Sciatic nerve (tissue), 2 donors: Measurements from ENCODE around the gene ATXN2. TPM values are rescaled to one million over a fixed set of nuclear protein-coding genes. Genes with fewer than 3 reads are reported as not detected.

Experiments
- ATAC-seq: fragments of 200-7000 bp; cut with Tn5 transposase; one replicate; pipeline ENCODE4 v1.9.1; 2020; ENCODE audit warnings: mild to moderate bottlenecking, moderate library complexity
- DNase-seq: peaks from one replicate; pipeline ENCODE4 v3.0.0-alpha.2; 2020; ENCODE audit warnings: low spot score
- intact Hi-C: fragments of 100-400 bp; cut with DNase I; formaldehyde crosslinking; loops from one replicate; pipeline ENCODE4 v1.14.2; 2022
- total RNA-seq: library from RNA; stranded (reverse); fragmentation: NEBNext Ultra II Directional; extraction: Animal tissue kit (Norgen Biotek cat#: 25700); gene quantifications from one replicate; pipeline ENCODE4 v1.2.1, GENCODE V29; 2021
- donor health status: DM: no; HTN: no; CAD: no.
- donor health status: DM: no; HTN: no; CAD: no.

The ATXN2 gene
- total RNA-seq, 1 donor from 2014 or later, result 105 TPM

DNA sequence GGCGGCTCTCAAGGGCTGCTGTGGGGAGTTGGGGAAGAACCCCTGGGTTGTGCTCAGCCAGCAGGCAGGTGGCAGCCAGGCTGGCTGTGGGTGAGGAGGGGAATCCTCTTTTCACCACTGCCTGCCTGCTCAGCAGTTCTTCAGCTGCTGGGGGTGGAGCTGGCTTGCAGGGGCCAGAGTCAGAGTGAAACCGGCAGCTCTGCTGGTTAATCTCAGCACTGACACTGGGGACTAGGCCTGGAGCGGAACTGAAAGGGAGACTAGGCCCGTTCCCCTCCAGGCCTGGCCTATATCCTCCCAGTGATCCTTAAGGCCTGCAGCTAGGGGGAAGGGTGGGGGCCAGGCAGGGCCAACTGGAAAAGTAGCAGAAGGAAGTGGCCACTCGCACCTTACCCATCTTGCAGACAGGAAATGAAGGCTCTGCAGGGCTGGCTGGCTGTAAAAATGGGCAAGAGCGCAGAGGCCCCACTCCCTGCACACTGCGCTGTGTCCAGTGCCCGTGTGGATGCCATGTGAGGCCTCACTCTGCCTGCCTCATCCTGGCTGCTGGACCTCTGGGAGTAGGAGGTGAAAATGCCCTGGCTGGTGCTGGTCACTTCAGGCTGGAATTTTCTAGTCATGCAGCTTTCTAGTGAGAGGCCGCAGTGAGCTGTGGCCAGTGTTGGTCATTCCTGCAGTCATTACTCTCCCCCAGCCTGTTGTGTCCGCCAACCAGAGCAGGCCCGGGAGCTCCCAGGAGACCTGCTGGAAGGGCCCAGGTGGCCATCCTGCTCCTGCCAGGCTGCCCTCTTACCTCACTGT, 154.0 kb downstream of the ATXN2 start:
- DNase-seq (peak; percentile 73), ATAC-seq (peak; percentile 77)
- intact Hi-C loops, result no loop called here

DNA sequence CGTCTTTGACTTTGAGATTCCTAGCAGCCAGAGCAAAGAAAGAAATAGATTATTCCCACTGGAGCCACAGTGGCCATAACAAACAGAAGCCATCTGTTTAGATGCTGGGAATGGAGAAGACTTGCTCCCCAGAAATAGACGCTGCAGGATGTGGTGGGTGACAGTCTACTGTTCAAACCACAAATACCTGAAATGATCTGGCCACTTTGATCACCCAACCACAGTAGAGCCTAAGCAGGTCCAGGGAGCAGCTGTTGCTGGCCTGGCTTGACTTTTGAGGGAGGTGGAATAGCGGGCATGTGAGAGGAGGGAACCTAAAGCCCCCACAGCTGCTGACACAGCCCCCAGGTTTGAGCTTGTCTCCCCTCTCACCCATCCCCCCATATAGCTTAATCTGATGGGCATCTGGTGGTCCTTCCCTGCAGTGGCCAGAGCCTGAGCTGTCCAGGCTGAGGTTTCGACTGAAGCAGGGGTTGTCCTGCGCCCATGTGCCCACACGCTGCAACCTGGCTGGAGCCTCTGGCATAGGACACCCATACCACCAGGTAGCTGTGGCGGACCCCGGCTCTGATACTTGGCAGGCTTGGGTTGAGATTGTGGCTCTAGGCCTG, 154.7 kb downstream of the ATXN2 start:
- DNase-seq, result no peak
- ATAC-seq, result no peak
- intact Hi-C loops, result no loop called here

DNA sequence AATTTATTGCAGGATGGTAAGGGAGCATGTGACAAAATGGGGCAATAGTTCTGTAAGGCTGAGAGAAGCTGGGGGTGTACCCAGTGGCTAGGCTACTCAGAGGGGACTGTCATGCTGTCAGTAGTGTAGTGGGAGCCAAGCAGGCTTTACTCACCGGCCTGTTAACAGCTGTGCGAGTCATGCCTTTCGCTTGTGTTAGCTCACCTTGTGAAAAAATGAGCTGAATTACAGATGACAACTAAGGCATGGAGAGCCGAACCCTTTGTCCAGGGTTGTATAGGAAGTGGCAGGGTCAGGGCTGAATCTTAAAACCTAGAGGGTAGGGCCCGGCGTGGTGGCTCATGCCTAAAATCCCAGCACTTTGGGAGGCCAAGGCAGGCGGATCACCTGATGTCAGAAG, 155.5 kb downstream of the ATXN2 start:
- intact Hi-C loops, result no loop called here
- no peak for ATAC-seq

DNA sequence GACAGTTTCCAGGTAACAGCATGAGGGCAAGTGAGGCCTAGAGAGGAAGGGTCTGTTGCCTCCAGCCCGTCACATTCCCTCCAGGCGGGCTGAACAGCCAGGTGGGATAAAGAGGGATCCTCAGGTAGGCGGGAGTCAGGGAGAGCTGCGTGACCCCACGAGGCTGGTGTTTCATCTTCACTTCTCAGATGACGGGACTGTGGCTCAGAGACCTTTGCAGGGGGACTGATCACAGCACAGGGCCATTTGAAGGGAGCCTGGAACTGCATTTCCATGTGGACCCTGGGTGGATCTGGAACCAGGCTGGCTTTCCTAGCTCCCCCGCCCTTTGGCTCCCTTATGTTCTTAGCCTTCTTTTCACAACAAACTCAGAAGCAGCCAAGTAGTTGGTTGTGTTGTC, 156.0 kb downstream of the ATXN2 start:
- intact Hi-C loops, result no loop called here
- DNase-seq, result peak; percentile 42
- no peak for ATAC-seq

More for the DNA sequence above, 155.5 kb downstream of the ATXN2 start:
- peak; percentile 50 for DNase-seq

DNA sequence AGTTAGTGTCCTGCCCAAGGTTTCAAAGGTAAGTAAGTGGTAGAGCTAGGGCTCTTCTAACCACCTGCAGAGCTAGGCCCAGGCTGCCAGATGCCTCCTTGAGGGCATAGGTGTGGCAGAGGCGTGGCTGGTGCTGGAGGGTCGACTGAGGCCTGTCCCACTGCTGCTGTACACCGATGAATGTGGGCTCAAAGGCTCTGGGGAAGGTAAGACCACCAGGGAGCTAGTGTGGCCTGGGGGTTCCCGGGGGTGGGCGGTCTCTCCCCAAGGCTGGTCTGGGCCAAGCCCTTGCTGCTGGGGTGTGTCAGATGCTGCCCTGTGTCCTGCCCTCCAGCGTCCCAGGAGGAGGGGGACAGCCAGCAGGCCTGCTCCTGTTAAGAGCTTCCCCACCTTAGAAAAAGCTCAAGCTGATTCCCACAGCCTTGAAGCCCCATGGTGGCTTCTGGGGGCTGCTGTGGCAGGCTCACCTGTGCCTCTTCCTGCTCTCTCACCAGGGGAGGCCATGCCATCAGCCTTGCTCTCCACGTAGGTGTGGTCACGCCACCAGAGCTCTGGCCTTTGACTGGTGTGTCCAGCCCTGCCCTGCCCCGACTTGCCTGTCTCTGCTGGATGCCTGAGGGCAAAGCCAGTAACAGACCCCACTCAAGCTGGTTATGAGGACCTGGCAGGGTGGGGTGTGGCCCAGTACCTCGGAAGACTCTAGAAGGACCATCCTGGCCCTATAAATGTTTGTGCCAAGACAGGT, 156.6 kb downstream of the ATXN2 start:
- peak; percentile 56 for DNase-seq
- no peak for ATAC-seq
- intact Hi-C loops, result no loop called here

DNA sequence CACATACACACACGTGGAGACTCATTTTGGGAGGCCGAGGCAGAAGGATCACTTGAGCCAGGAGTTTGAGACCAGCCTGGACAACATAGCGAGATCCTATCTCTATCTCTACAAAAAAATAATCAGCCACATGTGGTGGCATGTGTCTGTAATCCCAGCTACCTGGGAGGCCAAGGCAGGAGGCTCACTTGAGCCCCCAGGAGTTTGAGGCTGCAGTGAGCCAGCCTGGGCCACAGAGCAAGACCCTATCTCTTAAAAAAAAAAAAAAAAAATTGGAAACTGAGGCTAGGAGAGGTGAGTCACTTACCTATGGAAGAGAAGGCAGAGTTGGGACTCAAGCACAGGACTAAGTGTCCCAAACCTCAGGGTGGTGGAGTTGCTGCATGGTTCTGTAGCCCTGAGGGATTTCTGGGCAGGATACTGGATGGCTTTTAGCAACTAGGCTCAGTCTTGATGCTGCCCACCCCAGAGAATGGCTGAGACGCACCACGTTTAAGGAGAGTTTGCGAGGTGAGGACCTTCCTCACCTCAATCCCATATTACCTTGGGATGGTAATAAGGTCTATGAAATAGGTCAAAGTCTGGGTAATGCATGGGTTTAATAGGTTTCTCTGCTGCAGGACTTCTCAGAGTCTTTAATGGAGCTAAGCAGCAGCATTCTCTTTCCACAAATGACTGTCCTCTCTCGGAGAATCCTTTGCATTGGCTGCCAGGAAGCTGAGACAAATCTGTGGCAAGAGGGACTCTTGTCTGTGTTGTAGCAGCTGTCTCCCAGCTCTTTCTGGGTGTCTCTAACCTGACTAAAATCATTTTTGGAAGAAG, 157.8 kb downstream of the ATXN2 start:
- intact Hi-C loops, result no loop called here
- DNase-seq (peak; percentile 22), ATAC-seq (no peak)

DNA sequence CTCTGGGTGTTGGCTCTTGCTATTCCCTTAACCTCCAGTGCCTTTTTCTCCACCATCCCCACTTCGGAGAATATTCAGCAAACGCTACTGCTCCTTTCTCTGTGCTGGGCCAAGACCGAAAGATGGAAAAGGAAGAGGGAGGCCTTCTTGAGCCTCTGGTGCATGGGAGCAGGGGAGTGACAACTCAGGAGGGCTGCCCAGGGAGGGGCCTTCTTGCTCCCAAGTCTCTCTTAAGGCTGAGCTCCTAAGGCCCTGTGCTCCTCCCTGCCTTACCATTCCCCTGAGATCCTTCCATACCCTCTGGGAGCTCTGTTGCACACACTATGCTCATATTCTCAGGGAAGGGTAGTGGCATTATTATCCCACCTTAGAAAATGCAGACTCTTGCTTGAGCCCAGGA, 158.5 kb downstream of the ATXN2 start:
- intact Hi-C loops, result no loop called here
- DNase-seq (peak; percentile 28), ATAC-seq (no peak)

DNA sequence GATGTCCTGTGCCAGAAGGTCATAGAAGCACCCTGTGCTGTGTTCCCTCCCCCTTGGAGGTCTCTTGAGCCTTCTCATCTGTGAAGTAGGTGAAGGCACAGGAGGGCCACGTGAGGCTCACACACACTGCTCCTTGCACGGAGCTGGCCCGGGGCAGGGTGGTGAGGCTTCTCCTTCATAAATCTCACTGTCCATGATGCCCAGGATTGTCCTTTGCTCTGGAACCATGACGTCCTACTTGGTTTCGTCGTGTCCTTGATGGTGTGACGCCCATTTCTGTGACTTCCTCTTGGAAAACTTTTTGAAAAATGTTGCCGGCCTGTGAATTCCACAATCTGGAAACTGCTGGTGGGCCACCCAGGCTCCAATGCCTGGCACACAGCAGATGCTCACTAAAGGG, 159.0 kb downstream of the ATXN2 start:
- intact Hi-C loops, result no loop called here
- DNase-seq (peak; percentile 52), ATAC-seq (no peak)

DNA sequence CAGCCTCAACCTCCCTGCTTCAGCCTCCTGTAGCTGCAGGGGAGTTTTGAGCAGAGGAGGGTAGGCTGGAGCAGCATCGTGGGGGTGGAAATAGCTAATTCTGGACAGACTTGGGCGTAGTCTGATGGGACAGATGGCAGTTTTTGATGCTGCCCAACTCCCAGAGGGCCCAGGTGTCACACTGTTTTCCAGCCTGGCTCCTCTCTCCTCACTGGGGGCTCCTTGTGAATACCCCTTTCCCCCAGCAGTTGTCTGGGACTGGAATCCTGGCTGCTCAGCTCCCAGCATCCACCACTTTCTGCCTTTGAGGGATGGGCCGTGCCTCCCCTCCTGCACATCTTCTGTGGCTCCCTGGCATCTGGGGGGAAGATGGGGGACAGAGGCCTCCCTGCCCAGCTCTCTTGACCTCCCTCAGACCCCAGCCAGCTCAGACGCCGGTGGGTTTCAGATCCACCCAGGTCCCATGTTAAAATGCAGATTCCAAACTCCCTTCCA, 159.4 kb downstream of the ATXN2 start:
- no peak for ATAC-seq
- intact Hi-C loops, result no loop called here
- peak; percentile 49 for DNase-seq

DNA sequence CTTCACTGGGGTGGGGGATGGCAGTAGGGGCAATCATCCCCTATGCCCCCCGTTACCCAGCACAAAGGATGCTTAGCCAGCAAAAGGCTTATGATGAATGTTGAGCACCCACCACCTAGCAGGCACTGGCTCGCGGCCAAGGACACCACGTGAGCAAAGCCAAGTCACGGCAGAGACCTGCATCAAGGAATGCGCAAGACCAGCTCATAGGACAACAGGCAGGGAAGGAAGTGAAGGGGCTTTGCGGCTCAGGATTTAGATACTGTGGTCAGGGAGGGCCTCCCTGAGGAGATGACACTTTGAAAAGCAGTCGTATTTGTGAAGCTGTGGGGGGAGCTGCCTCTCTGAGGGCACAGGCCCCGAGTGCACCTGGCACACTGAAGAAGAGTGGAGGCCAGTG, 160.6 kb downstream of the ATXN2 start:
- no peak for DNase-seq
- ATAC-seq, result no peak
- intact Hi-C loops, result no loop called here

DNA sequence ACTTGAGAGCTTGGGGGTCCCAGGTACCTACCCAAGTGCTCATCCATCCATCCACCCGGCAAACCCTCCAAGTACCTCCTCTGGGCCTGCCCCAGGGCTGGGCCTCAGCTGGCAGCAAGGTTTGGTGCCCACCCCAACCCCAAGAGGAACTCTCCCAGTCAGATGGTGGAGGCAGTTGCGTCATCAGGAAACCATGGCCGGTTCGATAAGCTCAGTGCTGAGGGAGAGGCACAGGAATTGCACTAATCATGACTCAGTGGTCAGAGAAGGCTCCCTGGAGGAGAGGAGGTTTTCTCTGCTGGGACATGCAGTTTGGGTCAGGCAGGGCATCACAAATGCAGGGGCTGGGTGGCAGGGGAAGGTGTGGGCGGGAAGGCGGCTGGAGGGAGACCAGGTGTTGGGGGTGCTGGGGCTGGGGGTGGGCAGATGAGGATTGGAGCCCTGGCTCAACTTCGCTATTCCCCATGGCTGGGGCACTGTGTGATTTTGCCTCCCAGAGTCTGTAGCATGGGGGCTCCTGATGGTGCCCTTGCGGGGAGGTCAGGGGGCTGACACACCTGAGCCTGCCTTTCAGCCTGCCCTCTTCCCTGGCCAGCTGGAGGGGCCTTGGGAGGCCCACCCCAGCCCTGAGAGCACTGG, 161.2 kb downstream of the ATXN2 start:
- DNase-seq (no peak), ATAC-seq (peak; percentile 31)
- intact Hi-C loops, result no loop called here

DNA sequence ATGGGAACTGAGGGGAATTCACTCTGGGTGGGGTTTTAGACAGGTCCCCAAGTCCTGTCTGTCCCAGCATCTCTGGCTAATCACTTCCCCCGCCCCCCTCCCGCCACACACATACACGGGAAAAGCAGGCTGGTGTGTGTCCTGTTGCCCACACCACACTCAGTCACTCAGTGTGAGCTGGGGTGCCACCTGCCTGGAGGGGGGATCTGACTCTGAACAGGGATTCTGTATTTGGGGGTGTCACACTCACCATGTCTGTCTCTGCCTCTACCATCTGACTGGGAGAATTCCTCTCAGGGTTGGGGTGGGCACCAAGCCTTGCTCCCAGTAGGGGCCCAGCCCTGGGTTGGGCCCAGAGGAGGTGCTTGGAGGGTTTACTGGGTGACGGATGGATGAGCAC, 162.3 kb downstream of the ATXN2 start:
- intact Hi-C loops, result no loop called here
- ATAC-seq, result no peak

DNA sequence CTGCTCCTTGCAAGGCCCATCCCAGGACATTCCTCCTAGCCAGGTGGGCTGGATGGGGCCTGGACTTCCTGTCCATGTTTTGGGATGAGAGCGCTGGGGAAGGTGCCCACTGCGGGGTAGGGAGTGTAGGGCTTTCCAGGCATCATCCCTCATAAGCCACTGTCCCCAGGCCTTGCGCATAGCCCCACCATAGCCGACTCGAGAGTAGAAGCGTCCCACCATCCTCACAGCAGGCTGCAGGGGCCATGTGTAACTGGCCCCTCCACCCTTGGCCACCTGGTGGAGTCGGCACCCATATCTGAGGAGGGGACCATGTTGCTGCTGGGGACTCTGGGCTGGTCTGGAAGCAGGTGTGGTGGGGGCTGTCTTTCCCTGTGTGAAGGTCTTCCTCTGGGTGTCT, 162.8 kb downstream of the ATXN2 start:
- ATAC-seq (no peak), DNase-seq (no peak)
- intact Hi-C loops, result no loop called here

More for the DNA sequence above, 162.3 kb downstream of the ATXN2 start:
- DNase-seq, result no peak

DNA sequence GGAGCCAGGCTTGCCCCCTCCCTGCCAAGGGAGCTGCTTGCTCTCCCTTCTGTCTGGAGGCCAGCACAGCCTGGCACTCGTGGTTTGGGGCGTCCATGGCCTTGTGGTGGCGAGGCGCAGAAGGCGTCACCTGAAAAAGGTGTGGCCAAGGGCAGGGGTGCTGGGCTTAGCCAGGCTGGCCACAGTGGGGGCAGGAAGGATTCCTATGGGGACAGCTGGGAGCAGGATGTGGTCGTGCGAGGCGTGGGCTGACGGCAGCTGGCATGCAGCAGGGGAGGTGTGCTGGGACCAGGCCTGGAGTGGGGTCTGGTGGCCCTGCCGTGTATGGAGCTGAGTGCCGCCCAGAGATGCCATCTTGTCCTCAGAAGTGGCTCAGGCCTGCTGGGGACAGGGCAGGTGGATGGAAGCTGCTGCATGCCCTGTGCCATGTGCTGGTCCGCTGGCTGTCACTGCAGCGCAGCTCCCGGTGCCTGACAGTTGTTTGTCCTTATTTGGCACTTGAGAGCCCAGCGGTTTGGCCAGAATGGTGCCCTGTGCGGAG, 163.4 kb downstream of the ATXN2 start:
- ATAC-seq, result no peak
- intact Hi-C loops, result no loop called here
- DNase-seq, result no peak

DNA sequence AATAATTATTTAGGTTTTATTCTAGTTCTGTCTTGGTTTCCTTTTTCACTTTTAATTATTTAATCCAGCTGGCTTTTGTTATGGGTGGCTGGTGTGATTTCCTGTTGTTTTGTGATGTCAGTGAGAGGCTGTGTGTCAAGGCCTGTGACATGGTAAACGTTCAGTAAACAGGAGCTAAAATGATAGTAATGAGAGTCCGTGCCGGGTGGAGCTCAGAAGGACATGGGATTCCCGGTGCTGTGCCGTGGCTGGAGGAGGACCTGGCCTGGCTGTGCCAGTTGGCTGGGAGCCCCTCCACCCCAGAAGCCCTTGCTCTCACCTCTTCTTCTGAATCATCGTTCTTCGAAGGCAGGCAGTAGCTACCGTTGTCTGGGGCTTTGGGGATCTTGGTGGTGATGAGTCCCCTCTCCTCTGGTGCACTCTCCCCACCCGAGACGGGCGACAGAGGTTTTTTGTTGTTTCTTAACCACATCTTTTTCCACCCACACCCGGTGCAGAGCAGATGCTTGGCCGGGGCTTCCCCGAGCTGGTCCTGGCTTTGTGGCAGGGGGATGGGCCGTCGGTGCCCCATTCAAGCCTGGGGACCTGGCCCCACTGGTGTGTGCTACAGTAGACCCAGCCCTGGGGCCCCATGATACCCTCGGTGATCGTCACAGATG, 164.3 kb downstream of the ATXN2 start:
- peak; percentile 69 for ATAC-seq
- intact Hi-C loops, result no loop called here
- DNase-seq, result no peak

DNA sequence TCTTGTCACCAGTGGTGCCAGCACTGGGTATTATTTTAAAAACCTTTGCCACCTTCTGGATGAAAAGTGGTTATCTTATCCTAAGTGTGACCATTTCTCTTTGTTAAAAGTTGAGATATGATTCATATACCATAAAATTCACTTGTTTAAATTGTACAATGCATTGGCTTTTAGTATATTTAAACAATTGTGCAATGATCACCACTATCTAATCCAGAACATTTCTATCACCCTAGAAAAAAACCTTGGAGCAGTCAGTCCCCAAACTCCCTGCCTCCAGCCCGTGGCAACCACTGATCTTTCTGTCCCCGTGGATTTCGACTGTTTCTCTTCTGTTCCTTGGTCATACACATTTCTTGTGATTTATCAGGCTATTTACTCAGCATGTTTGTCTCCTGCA, 165.1 kb downstream of the ATXN2 start:
- intact Hi-C loops, result no loop called here
- ATAC-seq, result no peak
- no peak for DNase-seq

DNA sequence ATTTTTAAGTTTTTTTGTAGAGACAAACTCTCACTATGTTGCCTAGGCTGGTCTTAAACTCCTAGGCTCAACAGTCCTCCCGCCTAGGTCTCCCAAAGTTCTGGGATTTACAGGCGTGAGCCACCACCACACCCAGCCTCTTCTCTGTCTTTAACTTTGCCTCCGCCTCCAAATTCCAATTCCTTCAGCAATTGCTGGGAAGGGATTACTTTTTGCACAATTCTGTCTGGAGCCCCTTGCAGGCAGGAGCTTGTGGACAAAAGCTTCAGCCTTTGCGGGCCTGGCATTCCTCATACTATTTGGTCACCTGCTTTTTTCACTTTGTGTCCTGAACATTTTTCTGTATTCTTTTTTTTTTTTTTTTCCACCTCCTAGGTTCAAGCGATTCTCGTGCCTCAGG, 167.3 kb downstream of the ATXN2 start:
- no peak for ATAC-seq

More for the DNA sequence above, 167.3 kb downstream of the ATXN2 start:
- intact Hi-C loops, result no loop called here
- DNase-seq, result no peak
